Immature natural killer cell (primary cell): ENCODE measurements around the gene EGR4. TPM values are rescaled to one million over a fixed set of nuclear protein-coding genes. Genes with fewer than 3 reads are reported as not detected.

ENCODE experiments used
- DNase-seq, 3 donors: peaks; one replicate each; pipeline ENCODE4 v3.0.0; 2022; ENCODE audit warnings: mixed read lengths in 1 of 3
- H3K27ac Mint-ChIP-seq, 6 donors: one replicate each; pipeline ENCODE4 v1.8.0; 2020; ENCODE audit warnings: mixed read lengths in 6 of 6, mild to moderate bottlenecking in 5 of 6, inconsistent platforms in 4 of 6, moderate library complexity in 3 of 6
- H3K27me3 Mint-ChIP-seq, 3 donors: one replicate each; pipeline ENCODE4 v1.8.0; 2020 to 2021; ENCODE audit warnings: low read depth in 3 of 3, mild to moderate bottlenecking in 3 of 3, mixed read lengths in 3 of 3, moderate library complexity in 3 of 3, inconsistent platforms in 1 of 3
- H3K36me3 Mint-ChIP-seq, 3 donors: one replicate each; pipeline ENCODE4 v1.8.0; 2020; ENCODE audit warnings: mixed read lengths in 3 of 3, inconsistent platforms in 2 of 3, mild to moderate bottlenecking in 2 of 3
- H3K4me1 Mint-ChIP-seq, 2 donors: one replicate each; pipeline ENCODE4 v1.8.0; 2020; ENCODE audit warnings: inconsistent platforms in 2 of 2, mild to moderate bottlenecking in 2 of 2, mixed read lengths in 2 of 2, moderate library complexity in 1 of 2
- H3K4me3 Mint-ChIP-seq, 5 donors: one replicate each; pipeline ENCODE4 v1.8.0; 2020; ENCODE audit warnings: mild to moderate bottlenecking in 5 of 5, mixed read lengths in 5 of 5, inconsistent platforms in 3 of 5, moderate library complexity in 3 of 5
- H3K9me3 Mint-ChIP-seq, 6 donors: one replicate each; pipeline ENCODE4 v1.8.0; 2020; ENCODE audit warnings: mild to moderate bottlenecking in 6 of 6, mixed read lengths in 6 of 6, inconsistent platforms in 4 of 6, moderate library complexity in 3 of 6
- polyA plus RNA-seq, 3 donors: library from polyadenylated mRNA; unstranded; fragments of 300-500 nt; fragmentation: Illumina TruSeq; gene quantifications; one replicate each; pipeline ENCODE4 v1.2.3, GENCODE V29; 2021

EGR4 gene
- polyA plus RNA-seq, 3 donors from 2014 or later: not detected

- H3K36me3 Mint-ChIP-seq: peaks cover 10 to 18% (median 11%) of the 10 kb centered on the region in 3 donors
- H3K4me3 Mint-ChIP-seq: no peak overlapping the region
- peak overlapping the region in 2 of 6 donors; percentile 25 to 60 for H3K27ac Mint-ChIP-seq
- no peaks in the 10 kb centered on the region for H3K4me1 Mint-ChIP-seq
- no peaks in the 10 kb centered on the region for H3K9me3 Mint-ChIP-seq
- no peaks in the 10 kb centered on the region for H3K27me3 Mint-ChIP-seq
- no peak for DNase-seq
These were observed 36.3 kb downstream of the EGR4 start for GRCh38 chr2:73257021-73257420.

- H3K36me3 Mint-ChIP-seq: peaks cover 11 to 18% (median 13%) of the 10 kb centered on the region in 3 donors
- no peaks in the 10 kb centered on the region for H3K27me3 Mint-ChIP-seq
- H3K4me3 Mint-ChIP-seq: no peak overlapping the region
- no peaks in the 10 kb centered on the region for H3K4me1 Mint-ChIP-seq
- H3K27ac Mint-ChIP-seq: peak overlapping the region in 2 of 6 donors; percentile 9 to 25
- H3K9me3 Mint-ChIP-seq: no peaks in the 10 kb centered on the region
- DNase-seq: no peak
These were observed 36.8 kb downstream of the EGR4 start for GRCh38 chr2:73256618-73256922.

GRCh38 chr2:73255907-73256617 is 37.3 kb downstream of the EGR4 start:
- Mint-ChIP-seq H3K4me3 (no peak overlapping the region), H3K4me1 (no peaks in the 10 kb centered on the region), H3K27me3 (peaks cover 0 to 2% (median 0%) of the 10 kb centered on the region in 3 donors), H3K27ac (peak overlapping the region in 1 of 6 donors; percentile 58), H3K36me3 (peaks cover 11 to 19% (median 13%) of the 10 kb centered on the region in 3 donors), H3K9me3 (no peaks in the 10 kb centered on the region)
- DNase-seq: no peak

- Mint-ChIP-seq H3K4me1 (no peaks in the 10 kb centered on the region), H3K4me3 (no peak overlapping the region), H3K27ac (no peak overlapping the region), H3K9me3 (no peaks in the 10 kb centered on the region), H3K36me3 (peaks cover 14 to 26% (median 15%) of the 10 kb centered on the region in 3 donors), H3K27me3 (peaks cover 0 to 4% (median 0%) of the 10 kb centered on the region in 3 donors)
- DNase-seq: no peak
These were observed 38.2 kb downstream of the EGR4 start for GRCh38 chr2:73255007-73255644.

- Mint-ChIP-seq H3K36me3 (peaks cover 20 to 32% (median 21%) of the 10 kb centered on the region in 3 donors), H3K27me3 (peaks cover 0 to 4% (median 0%) of the 10 kb centered on the region in 3 donors), H3K4me1 (no peaks in the 10 kb centered on the region), H3K9me3 (no peaks in the 10 kb centered on the region), H3K27ac (no peak overlapping the region), H3K4me3 (no peak overlapping the region)
- DNase-seq: no peak
These were observed 38.9 kb downstream of the EGR4 start for GRCh38 chr2:73254343-73255006.

- no peak for DNase-seq
- Mint-ChIP-seq H3K4me1 (no peaks in the 10 kb centered on the region), H3K4me3 (no peak overlapping the region), H3K9me3 (no peaks in the 10 kb centered on the region), H3K27ac (no peak overlapping the region), H3K36me3 (peaks cover 22 to 37% (median 23%) of the 10 kb centered on the region in 3 donors), H3K27me3 (peaks cover 0 to 4% (median 0%) of the 10 kb centered on the region in 3 donors)
These were observed 39.4 kb downstream of the EGR4 start for GRCh38 chr2:73253901-73254300.

- Mint-ChIP-seq H3K27ac (peak overlapping the region in 2 of 6 donors; percentile 16 to 36), H3K4me1 (no peaks in the 10 kb centered on the region), H3K9me3 (no peaks in the 10 kb centered on the region), H3K36me3 (peaks cover 22 to 41% (median 27%) of the 10 kb centered on the region in 3 donors), H3K27me3 (peaks cover 0 to 4% (median 0%) of the 10 kb centered on the region in 3 donors), H3K4me3 (no peak overlapping the region)
- DNase-seq: no peak
These were observed 39.9 kb downstream of the EGR4 start for GRCh38 chr2:73253400-73253799.

GRCh38 chr2:73252238-73253027 is 40.9 kb downstream of the EGR4 start:
- no peaks in the 10 kb centered on the region for H3K9me3 Mint-ChIP-seq
- peaks cover 0 to 4% (median 0%) of the 10 kb centered on the region in 3 donors for H3K27me3 Mint-ChIP-seq
- peaks cover 25 to 44% (median 27%) of the 10 kb centered on the region in 3 donors for H3K36me3 Mint-ChIP-seq
- DNase-seq: no peak
- no peak overlapping the region for H3K4me3 Mint-ChIP-seq
- H3K27ac Mint-ChIP-seq: peak overlapping the region in 1 of 6 donors; percentile 16
- H3K4me1 Mint-ChIP-seq: no peaks in the 10 kb centered on the region

- no peak for DNase-seq
- H3K36me3 Mint-ChIP-seq: peaks cover 34 to 56% (median 37%) of the 10 kb centered on the region in 3 donors
- peak overlapping the region in 1 of 6 donors; percentile 58 for H3K27ac Mint-ChIP-seq
- no peaks in the 10 kb centered on the region for H3K9me3 Mint-ChIP-seq
- no peak overlapping the region for H3K4me3 Mint-ChIP-seq
- peaks cover 0 to 4% (median 0%) of the 10 kb centered on the region in 3 donors for H3K27me3 Mint-ChIP-seq
- peaks cover 0 to 3% of the 10 kb centered on the region in 2 donors for H3K4me1 Mint-ChIP-seq
These were observed 42.2 kb downstream of the EGR4 start for GRCh38 chr2:73250872-73251846.

GRCh38 chr2:73249636-73250035 is 43.7 kb downstream of the EGR4 start:
- peaks cover 0 to 9% of the 10 kb centered on the region in 2 donors for H3K4me1 Mint-ChIP-seq
- H3K4me3 Mint-ChIP-seq: no peak overlapping the region
- H3K36me3 Mint-ChIP-seq: peaks cover 44 to 66% (median 44%) of the 10 kb centered on the region in 3 donors
- no peaks in the 10 kb centered on the region for H3K9me3 Mint-ChIP-seq
- DNase-seq: no peak
- H3K27me3 Mint-ChIP-seq: peaks cover 0 to 4% (median 0%) of the 10 kb centered on the region in 3 donors
- peak overlapping the region in 1 of 6 donors; percentile 48 for H3K27ac Mint-ChIP-seq

GRCh38 chr2:73246850-73247249 is 46.5 kb downstream of the EGR4 start:
- H3K4me3 Mint-ChIP-seq: no peak overlapping the region
- no peak for DNase-seq
- no peaks in the 10 kb centered on the region for H3K9me3 Mint-ChIP-seq
- peaks cover 35 to 59% (median 41%) of the 10 kb centered on the region in 3 donors for H3K36me3 Mint-ChIP-seq
- H3K27ac Mint-ChIP-seq: peak overlapping the region in 2 of 6 donors; percentile 6 to 8
- peaks cover 0 to 4% (median 0%) of the 10 kb centered on the region in 3 donors for H3K27me3 Mint-ChIP-seq
- peaks cover 0 to 14% of the 10 kb centered on the region in 2 donors for H3K4me1 Mint-ChIP-seq

- Mint-ChIP-seq H3K4me1 (peaks cover 0 to 25% of the 10 kb centered on the region in 2 donors), H3K4me3 (no peak overlapping the region), H3K36me3 (peaks cover 28 to 50% (median 31%) of the 10 kb centered on the region in 3 donors), H3K27ac (no peak overlapping the region), H3K9me3 (no peaks in the 10 kb centered on the region), H3K27me3 (no peaks in the 10 kb centered on the region)
- no peak for DNase-seq
These were observed 48.8 kb downstream of the EGR4 start for GRCh38 chr2:73244580-73244979.
